Right renal cortex interstitium (tissue), 3 donors: ENCODE results near the gene TMPRSS11D. TPM values are rescaled to one million over a fixed set of nuclear protein-coding genes. Genes with fewer than 3 reads are reported as not detected.

Experiments used
- DNase-seq, 3 donors: peaks; one replicate each; pipeline ENCODE4 v3.0.0-alpha.2; 2013; ENCODE audit warnings: low read depth in 3 of 3, low spot score in 2 of 3
- polyA plus RNA-seq, 3 donors: library from polyadenylated mRNA; unstranded; fragments of 120-200 nt; gene quantifications; one replicate each; pipeline ENCODE4 v1.2.1, GENCODE V29; 2013; ENCODE audit not compliant: insufficient read length in 3 of 3

The TMPRSS11D gene
- polyA plus RNA-seq, 3 donors = 0.07 to 0.08 TPM; not detected in 1

GRCh38 chr4:67892253-67892652 is 8.5 kb upstream of the TMPRSS11D start:
- DNase-seq = no peak

DNA sequence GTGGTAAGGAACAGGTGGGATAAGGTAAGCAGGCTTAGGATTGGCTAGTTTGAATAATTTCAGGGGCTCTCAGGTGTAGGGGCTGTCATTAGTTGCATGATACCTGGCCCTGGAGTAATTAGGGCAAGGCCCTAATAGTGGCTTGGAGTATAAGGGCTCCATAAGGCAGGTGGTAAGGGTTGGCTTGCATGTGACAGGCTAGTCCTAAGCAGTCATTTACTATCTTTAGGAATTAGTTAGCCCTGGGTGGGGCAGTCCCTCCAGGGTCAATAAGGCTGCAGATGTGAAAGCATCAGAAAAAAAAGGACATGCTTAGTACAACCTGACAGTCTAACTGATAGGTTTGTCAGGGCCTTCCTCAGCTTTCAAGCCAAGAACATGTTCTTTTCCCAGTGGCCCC is 7.8 kb upstream of the TMPRSS11D start:
- DNase-seq = no peak

DNA sequence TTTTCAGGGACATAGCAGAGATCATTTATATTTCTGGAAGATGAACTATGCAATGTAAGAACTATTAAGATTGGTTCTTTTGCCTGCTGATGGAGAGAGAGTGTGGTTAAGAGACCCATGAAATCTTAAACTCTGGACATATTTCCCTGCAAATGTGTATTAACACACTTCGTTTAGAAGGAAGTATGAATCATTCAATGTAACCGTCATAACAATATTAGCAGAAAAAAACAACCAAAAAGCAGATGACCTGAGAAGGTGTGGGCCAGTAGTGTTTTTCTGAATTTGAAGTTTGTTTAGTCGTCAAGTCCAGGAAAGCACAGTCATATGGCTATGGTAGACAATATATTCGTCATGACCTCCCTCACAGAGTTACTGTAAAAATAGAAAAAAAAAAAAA is 2.5 kb upstream of the TMPRSS11D start:
- DNase-seq = no peak

- no peak for DNase-seq
These were observed 2.0 kb upstream of the TMPRSS11D start for GRCh38 chr4:67885762-67886161.

GRCh38 chr4:67884701-67885100 is 899 bp upstream of the TMPRSS11D start:
- no peak for DNase-seq

DNA sequence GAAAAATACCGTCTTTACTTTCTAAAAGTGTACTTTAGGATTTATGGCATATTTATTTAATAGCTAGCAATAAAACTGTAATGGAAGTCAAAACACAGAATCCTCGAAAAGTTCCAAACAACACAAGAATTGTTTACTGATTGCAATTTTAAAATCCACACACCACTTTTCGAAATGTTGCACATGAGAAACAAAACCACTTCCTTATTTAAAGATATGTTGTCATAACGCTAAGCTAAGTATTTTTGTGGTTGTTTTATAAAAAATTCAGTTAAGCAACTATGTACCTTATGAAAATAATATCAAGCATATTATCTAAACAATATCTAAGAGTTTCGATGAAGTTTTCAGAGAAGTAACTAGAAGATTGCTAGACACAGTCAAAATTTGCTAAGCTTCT is 344 bp downstream of the TMPRSS11D start:
- DNase-seq = no peak

DNA sequence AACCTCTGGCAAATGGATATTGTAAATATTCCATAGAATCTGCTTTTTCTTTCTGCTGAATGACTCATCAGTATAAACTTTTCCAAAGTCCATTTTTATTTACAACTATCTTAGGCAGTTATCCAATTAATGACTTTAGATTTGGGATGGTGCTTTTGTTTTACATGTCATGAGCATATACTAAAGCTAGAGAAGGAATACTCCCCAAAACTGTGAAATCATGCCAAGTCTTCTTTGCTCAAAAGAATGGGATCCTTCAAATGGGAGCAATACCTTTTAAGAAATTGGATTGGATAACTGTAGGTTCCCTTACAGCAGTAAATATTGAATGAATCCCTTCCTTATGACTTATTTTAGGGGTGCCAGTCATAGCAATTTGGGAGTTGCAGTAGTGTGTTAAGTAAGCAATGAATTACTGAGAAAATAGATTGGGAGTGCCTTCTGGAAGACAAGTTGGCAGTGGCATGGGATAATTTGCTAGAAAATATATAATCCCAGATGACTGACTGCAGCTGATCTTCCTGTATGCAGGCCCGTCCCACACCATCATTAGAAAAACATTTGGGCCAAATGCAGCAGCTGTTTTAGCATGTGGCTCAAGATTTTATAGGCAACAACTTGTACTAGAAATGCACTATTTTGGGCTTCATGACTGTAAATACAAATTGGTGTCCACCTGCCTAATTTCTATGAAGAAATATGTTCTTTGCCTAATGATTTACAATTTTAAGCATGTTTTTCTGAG is 2.8 kb downstream of the TMPRSS11D start:
- DNase-seq = no peak

GRCh38 chr4:67879486-67879885 is 4.3 kb downstream of the TMPRSS11D start:
- no peak for DNase-seq

GRCh38 chr4:67877086-67877485 is 6.7 kb downstream of the TMPRSS11D start:
- DNase-seq = no peak

DNA sequence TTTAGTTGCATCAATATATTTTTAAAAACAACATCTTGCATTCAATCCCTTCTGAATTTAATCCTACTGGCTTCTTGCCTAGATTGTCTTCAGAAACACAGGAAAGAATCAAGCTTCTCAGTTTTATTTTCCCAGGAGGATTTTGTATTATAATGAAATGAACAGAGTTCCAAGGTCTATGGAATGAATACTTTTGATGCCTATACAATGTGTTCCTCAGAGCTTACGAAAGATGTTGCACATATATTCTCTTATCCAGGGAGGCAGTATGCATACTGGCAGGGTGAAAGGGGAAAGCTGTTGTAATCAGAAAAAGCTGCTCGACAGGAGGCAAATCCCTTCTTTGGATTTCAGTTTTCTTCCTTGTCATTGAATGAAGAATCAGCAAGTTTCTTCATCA is 8.8 kb downstream of the TMPRSS11D start:
- no peak for DNase-seq

- no peak for DNase-seq
These were observed 10.7 kb downstream of the TMPRSS11D start for GRCh38 chr4:67873116-67873515.

DNA sequence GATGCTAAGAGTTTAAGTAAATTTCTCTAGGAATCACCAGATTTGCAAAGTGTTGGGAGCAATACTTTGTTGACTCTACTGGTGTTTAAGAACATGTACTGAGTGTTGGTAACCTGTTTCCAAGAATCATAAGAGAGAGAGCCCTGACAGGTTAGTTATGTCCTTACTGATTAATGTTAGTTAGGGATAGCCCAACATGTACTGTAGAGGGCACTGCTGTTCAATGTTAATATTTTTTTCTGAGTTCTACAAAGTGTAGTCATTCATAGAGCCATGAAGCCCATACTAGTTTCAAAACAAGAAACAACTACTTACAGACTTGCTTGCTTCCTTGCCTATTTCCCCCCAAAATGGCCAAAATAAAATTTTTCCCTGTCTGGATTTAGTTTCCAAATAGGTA is 11.9 kb downstream of the TMPRSS11D start:
- DNase-seq = no peak

- no peak for DNase-seq
These were observed 14.1 kb downstream of the TMPRSS11D start for GRCh38 chr4:67869580-67870190.

DNA sequence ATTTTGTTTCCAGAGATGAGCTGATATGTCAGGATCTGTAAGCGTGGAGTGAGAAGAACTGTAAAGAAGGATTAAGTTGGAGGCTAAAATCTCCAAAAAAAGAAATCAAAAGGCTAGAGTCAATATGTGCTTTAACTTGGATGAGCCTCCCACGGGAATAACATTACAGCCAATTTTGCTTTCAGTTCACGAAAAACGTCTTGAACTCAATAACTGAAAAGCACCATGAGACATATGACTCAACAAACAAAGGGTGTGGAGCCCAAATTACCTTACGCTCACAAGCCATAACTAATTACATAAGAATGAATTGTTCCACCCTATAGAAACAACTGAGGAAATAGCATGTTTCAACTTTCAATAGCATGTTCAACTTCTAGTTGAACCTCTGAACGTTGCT is 22.3 kb downstream of the TMPRSS11D start:
- no peak for DNase-seq

- no peak for DNase-seq
These were observed 30.5 kb downstream of the TMPRSS11D start for GRCh38 chr4:67853336-67853735.

- DNase-seq = no peak
These were observed 62.9 kb downstream of the TMPRSS11D start for GRCh38 chr4:67820903-67821302.

- DNase-seq = no peak
These were observed 73.8 kb downstream of the TMPRSS11D start for GRCh38 chr4:67810011-67810410.

DNA sequence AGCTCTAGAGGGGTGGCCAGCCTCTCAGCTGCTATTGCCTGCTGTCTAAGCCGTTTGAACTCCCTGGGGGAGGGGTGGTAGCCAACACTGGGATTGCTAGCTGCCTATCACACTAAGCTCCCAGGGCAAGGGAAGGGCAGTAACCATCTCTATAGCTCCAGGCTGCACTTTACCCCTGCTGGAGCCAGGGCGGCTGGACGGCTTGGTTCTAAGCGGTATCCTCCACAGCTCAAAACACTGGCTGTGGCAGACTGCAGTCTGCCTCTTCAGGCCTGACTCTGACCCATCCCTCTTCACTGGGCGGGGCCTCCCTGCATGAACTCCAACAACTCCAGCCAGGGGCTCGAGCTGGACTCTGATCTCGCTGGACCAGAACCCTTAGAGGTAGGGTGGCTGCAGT is 74.3 kb downstream of the TMPRSS11D start:
- DNase-seq = no peak

DNA sequence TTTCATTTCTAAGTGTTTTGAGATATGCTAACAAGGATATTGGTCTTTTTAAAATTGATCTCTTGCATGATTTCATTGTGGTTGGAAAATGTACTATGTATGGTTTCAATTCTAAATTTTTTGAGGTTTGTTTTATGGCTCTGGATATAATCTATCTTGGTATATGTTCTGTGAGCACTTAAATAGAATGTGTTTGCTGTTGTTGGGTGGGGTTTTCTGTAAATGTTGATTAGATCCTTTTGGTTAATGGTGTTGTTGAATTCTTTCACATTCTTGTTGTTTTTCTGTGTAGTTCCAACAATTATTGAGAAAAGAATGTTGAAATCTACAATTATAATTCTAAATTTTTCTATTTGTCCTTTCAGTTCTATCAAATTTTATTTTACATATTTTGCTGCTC is 87.0 kb downstream of the TMPRSS11D start:
- no peak for DNase-seq

- no peak for DNase-seq
These were observed 93.1 kb downstream of the TMPRSS11D start for GRCh38 chr4:67790721-67791120.

DNA sequence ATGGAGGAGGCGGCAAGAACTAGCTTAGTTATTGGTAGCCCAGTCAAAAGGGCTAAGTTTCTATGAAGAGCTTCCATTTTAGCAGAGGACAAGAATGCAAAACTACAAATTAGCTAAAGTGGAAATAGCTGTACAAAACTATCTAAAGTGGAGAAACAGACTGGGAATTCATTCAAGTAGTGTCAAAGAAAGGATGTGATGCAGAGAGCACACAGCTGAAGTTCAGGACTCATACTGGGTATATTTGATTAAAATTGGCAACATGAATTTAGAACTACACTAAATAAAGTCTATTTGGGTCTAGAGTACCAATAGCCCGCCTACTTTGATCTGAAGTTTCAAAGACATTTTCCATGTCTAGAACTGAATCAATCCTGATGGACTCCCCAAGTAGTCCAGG is 96.5 kb downstream of the TMPRSS11D start:
- DNase-seq = no peak

DNA sequence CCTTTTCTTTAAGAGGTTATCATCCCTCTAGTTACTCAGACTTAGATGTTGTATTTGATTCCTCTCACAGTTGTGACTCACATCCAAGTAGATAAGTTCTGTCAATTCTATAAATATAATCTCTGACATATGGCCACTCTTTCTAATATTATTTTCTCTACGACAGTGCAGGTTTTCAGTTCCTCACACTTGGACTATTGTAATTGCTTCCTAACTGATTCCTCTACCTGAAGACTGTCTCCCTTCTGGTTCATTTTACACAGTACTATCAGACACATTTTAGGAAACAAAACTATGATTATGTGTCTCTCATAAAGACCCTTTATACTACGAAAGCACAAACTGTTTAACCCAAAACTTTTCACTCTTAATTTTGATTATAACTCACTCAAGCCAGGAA is 98.3 kb downstream of the TMPRSS11D start:
- DNase-seq = no peak

- no peak for DNase-seq
These were observed 104.2 kb downstream of the TMPRSS11D start for GRCh38 chr4:67779631-67780030.
